22Rv1 (cell line): ENCODE results near the gene PAPSS2.
A peak's percentile ranks its signal among the peaks of the same experiment; 100 is the strongest.

ENCODE experiments used
- H3K27ac ChIP-seq: fragments of 450-650 bp; 2 replicates; pipeline ENCODE4 v1.5.1; 2017
- ZFX ChIP-seq: fragments of 450-650 bp; IDR thresholded peaks from 2 replicates; pipeline ENCODE4 v1.6.1; 2017; ENCODE audit warnings: antibody characterized with exemption, borderline replicate concordance
- TF ChIP-seq, protein P1 (sequence below): fragments of 450-650 bp; IDR thresholded peaks from 2 replicates; pipeline ENCODE4 v1.5.1; 2017; ENCODE audit warnings: mild to moderate bottlenecking

The PAPSS2 gene

DNA sequence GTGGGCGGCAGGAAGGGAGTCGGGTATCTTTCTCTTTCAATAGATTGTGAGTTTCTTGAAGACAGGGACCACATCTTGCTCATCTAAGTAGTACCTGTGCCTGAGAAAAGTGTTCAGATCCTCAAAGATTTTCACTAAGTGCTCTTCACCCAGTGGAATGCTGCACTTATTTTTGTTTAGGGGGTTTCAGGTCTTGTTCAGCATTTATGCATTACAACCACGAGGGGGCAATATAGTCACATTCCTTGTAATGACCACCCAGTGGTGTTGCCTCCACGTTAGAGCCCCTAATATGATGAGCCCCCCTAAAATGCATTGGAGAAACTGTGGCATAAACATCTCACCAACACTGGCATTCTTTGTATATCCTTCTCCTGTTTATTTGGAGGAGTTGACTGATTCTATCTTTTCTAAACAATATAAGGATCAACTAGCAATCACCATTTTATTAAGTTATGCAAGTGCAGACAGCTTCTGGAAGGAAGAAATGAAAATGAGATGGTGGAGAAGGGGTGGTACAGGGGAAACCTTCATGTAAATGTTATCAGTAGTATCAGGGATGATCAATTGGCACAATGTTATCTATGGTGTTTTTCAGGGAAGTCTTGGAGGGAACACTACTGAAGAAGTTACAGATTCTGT is 3.1 kb upstream of the PAPSS2 start:
- no peak overlapping the region for H3K27ac ChIP-seq
- TF ChIP-seq, protein P1, sequence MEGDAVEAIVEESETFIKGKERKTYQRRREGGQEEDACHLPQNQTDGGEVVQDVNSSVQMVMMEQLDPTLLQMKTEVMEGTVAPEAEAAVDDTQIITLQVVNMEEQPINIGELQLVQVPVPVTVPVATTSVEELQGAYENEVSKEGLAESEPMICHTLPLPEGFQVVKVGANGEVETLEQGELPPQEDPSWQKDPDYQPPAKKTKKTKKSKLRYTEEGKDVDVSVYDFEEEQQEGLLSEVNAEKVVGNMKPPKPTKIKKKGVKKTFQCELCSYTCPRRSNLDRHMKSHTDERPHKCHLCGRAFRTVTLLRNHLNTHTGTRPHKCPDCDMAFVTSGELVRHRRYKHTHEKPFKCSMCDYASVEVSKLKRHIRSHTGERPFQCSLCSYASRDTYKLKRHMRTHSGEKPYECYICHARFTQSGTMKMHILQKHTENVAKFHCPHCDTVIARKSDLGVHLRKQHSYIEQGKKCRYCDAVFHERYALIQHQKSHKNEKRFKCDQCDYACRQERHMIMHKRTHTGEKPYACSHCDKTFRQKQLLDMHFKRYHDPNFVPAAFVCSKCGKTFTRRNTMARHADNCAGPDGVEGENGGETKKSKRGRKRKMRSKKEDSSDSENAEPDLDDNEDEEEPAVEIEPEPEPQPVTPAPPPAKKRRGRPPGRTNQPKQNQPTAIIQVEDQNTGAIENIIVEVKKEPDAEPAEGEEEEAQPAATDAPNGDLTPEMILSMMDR: peak; percentile 85
- TF ChIP-seq ZFX: no peak

DNA sequence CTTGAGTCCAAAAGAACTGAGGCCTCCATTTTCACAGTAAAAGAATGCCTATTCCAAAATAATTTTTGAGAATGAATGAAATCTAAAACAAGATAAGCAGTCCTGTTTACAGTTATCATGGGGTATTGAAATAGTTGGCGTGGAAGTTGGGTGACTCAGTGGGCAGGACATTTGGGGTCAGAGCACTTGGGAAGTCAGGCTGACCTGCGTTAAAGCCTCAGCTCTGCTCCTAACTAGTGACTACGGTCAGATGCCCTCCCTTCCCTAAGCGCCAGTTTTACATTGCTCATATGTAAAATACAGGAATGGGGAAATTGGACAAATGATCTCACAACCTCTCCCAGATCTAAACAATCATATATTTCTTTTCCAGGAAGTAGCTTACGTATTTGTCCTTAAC is 2.3 kb upstream of the PAPSS2 start:
- no peak for TF ChIP-seq ZFX
- TF ChIP-seq, protein P1: no peak
- H3K27ac ChIP-seq: no peak overlapping the region

DNA sequence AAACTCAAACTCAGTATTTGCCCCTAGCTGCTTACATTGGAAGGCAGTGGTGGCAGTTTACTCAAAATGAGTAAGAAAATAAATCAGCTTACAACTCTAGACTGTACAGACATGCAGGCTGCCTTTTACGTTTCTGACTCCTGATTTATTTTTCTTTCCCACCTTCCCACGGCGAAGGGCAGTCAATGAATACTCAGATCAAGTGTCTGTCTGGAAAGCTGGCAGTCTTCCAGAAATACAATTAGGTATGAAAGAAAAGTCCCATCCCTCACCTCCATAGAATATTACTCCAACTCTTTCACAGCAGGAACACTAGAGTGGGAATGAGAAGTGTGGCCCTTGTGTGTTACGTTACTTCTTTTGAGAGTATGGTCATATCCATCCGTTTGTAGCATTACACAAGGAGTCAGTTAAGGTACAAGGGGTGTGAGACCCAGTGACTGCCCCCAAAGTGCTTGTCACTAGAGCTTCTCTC is 1.3 kb upstream of the PAPSS2 start:
- TF ChIP-seq ZFX: no peak
- TF ChIP-seq, protein P1: no peak
- no peak overlapping the region for H3K27ac ChIP-seq

DNA sequence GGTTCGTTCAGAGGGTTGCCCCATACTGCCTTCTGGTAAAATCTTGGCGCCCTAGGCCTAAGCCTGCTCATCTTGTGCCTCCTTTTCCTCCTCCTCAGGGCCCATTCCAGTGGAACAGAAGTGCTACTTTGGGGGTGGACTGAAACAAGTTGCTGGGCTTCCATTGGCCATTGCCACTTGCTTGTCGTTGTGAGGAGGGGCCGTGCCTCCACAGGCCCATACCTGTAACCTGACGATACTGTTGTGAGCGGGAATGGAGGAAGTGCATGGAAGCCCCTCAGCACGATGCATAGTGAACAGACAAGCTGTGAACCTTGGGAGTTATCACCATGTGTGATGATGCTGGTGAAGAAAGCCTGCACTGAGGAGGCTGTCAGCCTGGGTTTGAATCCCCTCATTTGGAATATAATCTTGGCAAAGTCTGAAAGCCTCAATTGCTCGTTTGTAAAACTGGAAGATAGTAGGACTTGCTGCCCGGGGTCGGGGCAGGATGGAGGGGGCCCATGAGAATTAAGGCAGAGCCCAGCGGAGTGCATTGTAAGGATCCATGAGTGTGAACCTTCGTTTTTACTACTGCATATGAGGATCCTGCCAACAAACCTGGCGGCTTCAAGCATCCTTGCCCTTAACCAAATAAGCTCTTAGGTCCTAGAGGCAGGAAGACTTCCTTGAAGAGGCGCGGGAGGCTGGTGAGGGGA is 671 bp upstream of the PAPSS2 start:
- TF ChIP-seq, protein P1: no peak
- TF ChIP-seq ZFX: no peak
- H3K27ac ChIP-seq: no peak overlapping the region

DNA sequence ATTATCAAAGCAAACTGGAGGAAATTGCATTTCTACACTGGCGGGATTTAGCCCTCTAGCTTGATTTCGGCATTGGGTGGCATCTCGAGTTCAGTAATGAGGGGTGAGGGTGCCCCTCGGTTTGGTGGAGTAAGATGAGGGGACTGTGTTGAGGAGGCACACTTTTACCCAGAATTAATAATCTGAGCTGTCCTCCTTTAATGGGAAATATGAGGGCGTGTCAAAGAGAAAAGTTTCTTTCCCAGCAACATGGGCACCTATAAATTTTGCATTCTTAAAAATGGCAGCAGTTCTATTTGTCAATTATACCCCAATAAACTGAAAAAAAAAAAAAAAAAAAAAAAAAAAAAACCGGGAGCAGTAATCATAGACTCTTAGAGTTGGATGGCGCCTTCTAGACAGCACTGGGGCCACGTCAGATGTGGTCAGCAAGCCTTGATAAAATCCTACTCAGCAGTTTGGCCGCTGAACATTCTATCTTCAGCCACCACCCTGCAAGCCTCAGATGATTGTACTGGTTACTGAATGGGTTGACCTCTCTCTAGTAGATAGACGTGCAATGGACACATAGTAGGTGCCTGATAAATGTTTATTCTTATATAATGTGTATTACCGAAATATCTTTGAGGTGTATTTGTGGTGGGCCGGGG is 931 bp downstream of the PAPSS2 start:
- no peak overlapping the region for H3K27ac ChIP-seq
- TF ChIP-seq ZFX: no peak
- TF ChIP-seq, protein P1: no peak

DNA sequence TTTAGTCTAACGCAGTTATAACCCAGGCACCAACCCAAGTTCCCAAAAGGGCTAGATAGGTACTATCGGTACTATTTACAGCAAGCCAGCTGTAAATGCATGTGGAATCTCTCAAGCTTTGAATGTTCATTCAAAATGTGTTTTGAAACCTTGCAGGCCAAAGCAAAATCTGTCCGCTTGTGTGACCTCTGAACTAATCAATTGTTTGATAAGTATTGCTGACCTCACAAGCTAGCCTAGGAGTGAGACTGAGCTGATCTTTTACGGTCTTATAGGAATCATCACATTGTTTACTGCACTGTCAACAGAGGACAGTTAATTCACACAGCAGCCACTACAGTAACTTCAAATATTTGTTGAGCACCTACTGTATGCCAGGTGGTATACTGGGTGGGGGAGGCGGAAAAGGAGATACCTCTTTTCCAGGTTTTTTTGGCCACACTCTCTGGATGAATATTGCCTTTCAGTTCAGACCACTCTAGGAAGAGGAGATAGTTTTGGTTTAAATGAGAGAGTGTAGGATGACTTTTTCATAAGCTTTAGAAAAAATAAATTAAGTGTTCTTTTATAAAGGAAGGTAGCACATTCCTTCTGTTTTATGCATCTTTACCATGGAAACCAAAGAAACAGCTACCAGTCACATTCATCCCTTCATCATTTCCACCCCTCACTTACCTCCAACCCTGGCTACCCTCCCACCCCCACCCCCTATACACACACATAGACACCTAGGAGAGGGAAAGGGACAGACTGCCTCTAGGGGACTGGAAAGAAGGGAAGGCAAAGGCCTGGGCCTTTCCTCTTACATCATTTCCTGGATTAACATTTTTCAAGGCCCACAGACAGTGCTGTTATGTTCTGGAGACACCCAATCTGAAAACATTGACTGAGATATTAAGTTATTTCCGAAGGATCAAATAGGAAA is 2.4 kb downstream of the PAPSS2 start:
- no peak for TF ChIP-seq ZFX
- TF ChIP-seq, protein P1: no peak
- no peak overlapping the region for H3K27ac ChIP-seq
